ENCODE measurements around the gene PKP2. TPM values are rescaled to one million over a fixed set of nuclear protein-coding genes. Genes with fewer than 3 reads are reported as not detected.
A peak's percentile ranks its signal among the peaks of the same experiment; 100 is the strongest.

PKP2 gene
- total and polyA plus RNA-seq, 2 of the 8 experiments (the other 6 are each of a cell fraction or from before 2014, with no cell fraction given), result 9.6 to 44.8 TPM

- TF ChIP-seq USF2 (IDR thresholded peaks at IDR 0.05; ENCODE audit: low read length) (no peak), EGR1 (IDR thresholded peaks at IDR 0.05; ENCODE audit: borderline replicate concordance, low read depth, low read length) (peak; percentile 64; the same call in 1 of the 2 replicates), RNF2 (IDR thresholded peaks at IDR 0.05; ENCODE audit: borderline replicate concordance, low read depth, low read length, missing control alignments, poor library complexity, severe bottlenecking) (no peak), SP1 (IDR thresholded peaks at IDR 0.05; ENCODE audit: low read depth, low read length) (no peak), POU5F1 (IDR thresholded peaks at IDR 0.05; ENCODE audit: low read depth, low read length) (no peak), SUZ12 (IDR thresholded peaks at IDR 0.05; ENCODE audit: low read length) (no peak), POLR2A (IDR thresholded peaks at IDR 0.05; ENCODE audit: control extremely low read depth in 1 of 2, low read depth in 2 of 2, low read length in 2 of 2) (peak in 1 of 2 experiments; percentile 66; a peak in 1 of 3 replicates), SIX5 (IDR thresholded peaks at IDR 0.05; ENCODE audit: low read depth, low read length) (no peak)
- TF ChIP-seq, protein P1, sequence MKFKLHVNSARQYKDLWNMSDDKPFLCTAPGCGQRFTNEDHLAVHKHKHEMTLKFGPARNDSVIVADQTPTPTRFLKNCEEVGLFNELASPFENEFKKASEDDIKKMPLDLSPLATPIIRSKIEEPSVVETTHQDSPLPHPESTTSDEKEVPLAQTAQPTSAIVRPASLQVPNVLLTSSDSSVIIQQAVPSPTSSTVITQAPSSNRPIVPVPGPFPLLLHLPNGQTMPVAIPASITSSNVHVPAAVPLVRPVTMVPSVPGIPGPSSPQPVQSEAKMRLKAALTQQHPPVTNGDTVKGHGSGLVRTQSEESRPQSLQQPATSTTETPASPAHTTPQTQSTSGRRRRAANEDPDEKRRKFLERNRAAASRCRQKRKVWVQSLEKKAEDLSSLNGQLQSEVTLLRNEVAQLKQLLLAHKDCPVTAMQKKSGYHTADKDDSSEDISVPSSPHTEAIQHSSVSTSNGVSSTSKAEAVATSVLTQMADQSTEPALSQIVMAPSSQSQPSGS (IDR thresholded peaks at IDR 0.05; ENCODE audit: low read length), result no peak
Observed at GRCh38 chr12:32896432-32897280, at the start of gene PKP2 (continued).
